Activated naive CD4-positive, alpha-beta T cell treated with anti-CD3 and anti-CD28 coated beads for 36 hours (primary cell): Measurements from ENCODE around the gene PLEKHD1. TPM values are rescaled to one million over a fixed set of nuclear protein-coding genes. Genes with fewer than 3 reads are reported as not detected.
"Not testable (repeated sequence)": the region's sequence is repeated elsewhere in the genome, so short reads cannot be mapped to it uniquely, and the experiment has no call there.

Source experiments
- CTCF ChIA-PET: fragments of 350-600 bp; sonication (Branson Sonifier 250); formaldehyde crosslinking; loops from one replicate; lab custom pipeline; 2021; ENCODE audit warnings: antibody characterized with exemption; lab: Charles Lee
- DNase-seq: peaks from one replicate; pipeline ENCODE4 v3.0.0-alpha.2; 2020
- H3K27ac Mint-ChIP-seq: one replicate; pipeline ENCODE4 v1.8.0; 2021; ENCODE audit warnings: mild to moderate bottlenecking, mixed read lengths
- H3K27me3 Mint-ChIP-seq: one replicate; pipeline ENCODE4 v1.8.0; 2021; ENCODE audit warnings: low read depth, mixed read lengths
- H3K36me3 Mint-ChIP-seq: one replicate; pipeline ENCODE4 v1.8.0; 2021; ENCODE audit warnings: low read depth, mixed read lengths
- H3K4me1 Mint-ChIP-seq: one replicate; pipeline ENCODE4 v1.8.0; 2021; ENCODE audit warnings: low read depth, mixed read lengths
- H3K4me3 Mint-ChIP-seq: one replicate; pipeline ENCODE4 v1.8.0; 2021; ENCODE audit warnings: mild to moderate bottlenecking, moderate library complexity, mixed read lengths
- H3K9me3 Mint-ChIP-seq: one replicate; pipeline ENCODE4 v1.8.0; 2021; ENCODE audit warnings: mixed read lengths
- intact Hi-C: fragments of 100-400 bp; cut with micrococcal nuclease; formaldehyde crosslinking; loops from one replicate; pipeline ENCODE4 v1.15.1; 2023
- total RNA-seq, 2 experiments: library from RNA; stranded (reverse); gene quantifications; one replicate each; pipeline ENCODE4 v1.2.3, GENCODE V29; 2021

The PLEKHD1 gene
- total RNA-seq, 2 experiments from 2014 or later, result not detected

GRCh38 chr14:69468949-69469348, 15.6 kb upstream of the PLEKHD1 start:
- intact Hi-C loops, result no loop called here
- no peaks in the 10 kb centered on the region for H3K9me3 Mint-ChIP-seq
- CTCF ChIA-PET, result interaction anchor here (0.6 kb wide), 2 partner anchors 103 to 1189 kb away, joined by 3 to 5 read pairs; no protein-coding TSS in a partner anchor

GRCh38 chr14:69471436-69471835, 13.1 kb upstream of the PLEKHD1 start:
- no peaks in the 10 kb centered on the region for H3K27me3 Mint-ChIP-seq
- intact Hi-C loops, result no loop called here
- no peaks in the 10 kb centered on the region for H3K4me1 Mint-ChIP-seq
- no peak overlapping the region for H3K4me3 Mint-ChIP-seq
- no peaks in the 10 kb centered on the region for H3K36me3 Mint-ChIP-seq
- no peak for DNase-seq
- CTCF ChIA-PET, result interaction anchor here (0.5 to 1.7 kb wide), 3 partner anchors 10 to 229 kb away, joined by 3 to 7 read pairs (median 3); no protein-coding TSS in a partner anchor
- no peaks in the 10 kb centered on the region for H3K9me3 Mint-ChIP-seq
- H3K27ac Mint-ChIP-seq, result no peak overlapping the region

More at GRCh38 chr14:69468949-69469348, 15.6 kb upstream of the PLEKHD1 start:
- Mint-ChIP-seq H3K4me3 (no peak overlapping the region), H3K27ac (no peak overlapping the region), H3K36me3 (no peaks in the 10 kb centered on the region), H3K4me1 (no peaks in the 10 kb centered on the region), H3K27me3 (no peaks in the 10 kb centered on the region)
- no peak for DNase-seq

- intact Hi-C loops, result no loop called here
- Mint-ChIP-seq H3K4me1 (no peaks in the 10 kb centered on the region), H3K27me3 (no peaks in the 10 kb centered on the region), H3K36me3 (no peaks in the 10 kb centered on the region), H3K4me3 (no peak overlapping the region), H3K9me3 (no peaks in the 10 kb centered on the region), H3K27ac (no peak overlapping the region)
- CTCF ChIA-PET, result interaction anchor here (1.7 kb wide), 1 partner anchor 229 kb away, joined by 7 read pairs; no protein-coding TSS in a partner anchor
- no peak for DNase-seq
These were observed 12.6 kb upstream of the PLEKHD1 start for GRCh38 chr14:69471916-69472315.

- H3K4me1 Mint-ChIP-seq, result no peaks in the 10 kb centered on the region
- no peak for DNase-seq
- intact Hi-C loops, result no loop called here
- no peak overlapping the region for H3K27ac Mint-ChIP-seq
- H3K4me3 Mint-ChIP-seq, result no peak overlapping the region
- H3K9me3 Mint-ChIP-seq, result no peaks in the 10 kb centered on the region
- CTCF ChIA-PET, result no interaction called here
- H3K27me3 Mint-ChIP-seq, result no peaks in the 10 kb centered on the region
- no peaks in the 10 kb centered on the region for H3K36me3 Mint-ChIP-seq
These were observed 11.3 kb upstream of the PLEKHD1 start for GRCh38 chr14:69473260-69473659.

GRCh38 chr14:69473946-69474345, 10.6 kb upstream of the PLEKHD1 start:
- Mint-ChIP-seq H3K9me3 (no peaks in the 10 kb centered on the region), H3K4me1 (no peaks in the 10 kb centered on the region), H3K36me3 (no peaks in the 10 kb centered on the region), H3K27me3 (no peaks in the 10 kb centered on the region), H3K27ac (no peak overlapping the region), H3K4me3 (no peak overlapping the region)
- no peak for DNase-seq
- CTCF ChIA-PET, result interaction anchor here (1.9 kb wide), 1 partner anchor 70 kb away, joined by 4 read pairs; no protein-coding TSS in a partner anchor
- intact Hi-C loops, result no loop called here

GRCh38 chr14:69475194-69475818, 9.2 kb upstream of the PLEKHD1 start:
- Mint-ChIP-seq H3K36me3 (no peaks in the 10 kb centered on the region), H3K4me3 (no peak overlapping the region), H3K27me3 (no peaks in the 10 kb centered on the region), H3K4me1 (no peaks in the 10 kb centered on the region), H3K9me3 (no peaks in the 10 kb centered on the region), H3K27ac (no peak overlapping the region)
- intact Hi-C loops, result no loop called here
- no peak for DNase-seq
- CTCF ChIA-PET, result interaction anchor here (0.6 to 1.9 kb wide), 8 partner anchors 12 to 342 kb away, joined by 3 to 4 read pairs (median 3); no protein-coding TSS in a partner anchor

- H3K27me3 Mint-ChIP-seq, H3K27ac Mint-ChIP-seq, H3K9me3 Mint-ChIP-seq, H3K36me3 Mint-ChIP-seq, intact Hi-C loops, DNase-seq, H3K4me1 Mint-ChIP-seq, H3K4me3 Mint-ChIP-seq: not testable (repeated sequence)
- CTCF ChIA-PET, result interaction anchor here (0.6 to 1.0 kb wide), 3 partner anchors 44 to 238 kb away, joined by 3 to 4 read pairs (median 4); no protein-coding TSS in a partner anchor
These were observed 7.6 kb upstream of the PLEKHD1 start for GRCh38 chr14:69476824-69477450.

GRCh38 chr14:69478055-69478454, 6.5 kb upstream of the PLEKHD1 start:
- DNase-seq, intact Hi-C loops, CTCF ChIA-PET, H3K36me3 Mint-ChIP-seq, H3K9me3 Mint-ChIP-seq, H3K27ac Mint-ChIP-seq, H3K4me1 Mint-ChIP-seq, H3K4me3 Mint-ChIP-seq: not testable (repeated sequence)
- H3K27me3 Mint-ChIP-seq, result peaks cover 14% of the 10 kb centered on the region

- intact Hi-C loops, result no loop called here
- Mint-ChIP-seq H3K36me3 (no peaks in the 10 kb centered on the region), H3K4me3 (no peak overlapping the region), H3K27me3 (peaks cover 19% of the 10 kb centered on the region), H3K4me1 (peaks cover 2% of the 10 kb centered on the region), H3K27ac (no peak overlapping the region), H3K9me3 (no peaks in the 10 kb centered on the region)
- CTCF ChIA-PET, result no interaction called here
- DNase-seq, result no peak
These were observed 4.8 kb upstream of the PLEKHD1 start for GRCh38 chr14:69479696-69480095.

- Mint-ChIP-seq H3K36me3 (no peaks in the 10 kb centered on the region), H3K27me3 (peaks cover 21% of the 10 kb centered on the region), H3K9me3 (no peaks in the 10 kb centered on the region), H3K27ac (no peak overlapping the region), H3K4me3 (no peak overlapping the region), H3K4me1 (peaks cover 2% of the 10 kb centered on the region)
- DNase-seq, result no peak
- intact Hi-C loops, result no loop called here
- CTCF ChIA-PET, result no interaction called here
These were observed 4.4 kb upstream of the PLEKHD1 start for GRCh38 chr14:69480136-69480535.

GRCh38 chr14:69481815-69482568, 2.5 kb upstream of the PLEKHD1 start:
- intact Hi-C loops, result no loop called here
- Mint-ChIP-seq H3K27me3 (peaks cover 33% of the 10 kb centered on the region), H3K27ac (no peak overlapping the region)

GRCh38 chr14:69483765-69484443, 624 bp upstream of the PLEKHD1 start:
- Mint-ChIP-seq H3K27ac (no peak overlapping the region), H3K36me3 (no peaks in the 10 kb centered on the region), H3K9me3 (no peaks in the 10 kb centered on the region), H3K4me1 (peaks cover 2% of the 10 kb centered on the region), H3K27me3 (peaks cover 33% of the 10 kb centered on the region), H3K4me3 (no peak overlapping the region)
- intact Hi-C loops, result no loop called here
- CTCF ChIA-PET, result interaction anchor here (0.5 kb wide), 1 partner anchor 251 kb away, joined by 6 read pairs; no protein-coding TSS in a partner anchor
- no peak for DNase-seq

More at GRCh38 chr14:69481815-69482568, 2.5 kb upstream of the PLEKHD1 start:
- Mint-ChIP-seq H3K9me3 (no peaks in the 10 kb centered on the region), H3K4me1 (peaks cover 2% of the 10 kb centered on the region), H3K36me3 (no peaks in the 10 kb centered on the region), H3K4me3 (no peak overlapping the region)
- CTCF ChIA-PET, result interaction anchor here (0.7 kb wide), 1 partner anchor 11 kb away, joined by 3 read pairs; no protein-coding TSS in a partner anchor
- no peak for DNase-seq
